ENCODE results near the gene MRPL21. TPM values are rescaled to one million over a fixed set of nuclear protein-coding genes. Genes with fewer than 3 reads are reported as not detected.

MRPL21 gene
- total RNA-seq, 2 experiments from 2014 or later, result 48.3 to 68.3 TPM

- Histone ChIP-seq H3K36me3 (ENCODE audit: insufficient read depth, low read length) (peaks cover 21% of the 10 kb centered on the region), H3K9me3 (ENCODE audit: low read length) (no peaks in the 10 kb centered on the region), H3K4me2 (ENCODE audit: low read length) (no peak overlapping the region), H3K4me3 (ENCODE audit: low read depth, low read length, poor library complexity, severe bottlenecking) (no peak overlapping the region), H3K4me1 (ENCODE audit: insufficient read depth, low read length, poor library complexity, severe bottlenecking) (no peaks in the 10 kb centered on the region), H2AFZ (ENCODE audit: low read length) (no peak overlapping the region), H3K9me2 (ENCODE audit: insufficient read depth, low read length) (no peaks in the 10 kb centered on the region), H3K79me2 (ENCODE audit: insufficient read depth, low read depth, low read length) (no peaks in the 10 kb centered on the region), H4K20me1 (ENCODE audit: insufficient read depth, low read length) (no peaks in the 10 kb centered on the region), H3K27ac (ENCODE audit: low read depth, low read length, poor library complexity, severe bottlenecking) (no peak overlapping the region)
- intact Hi-C loops (cut with micrococcal nuclease; ENCODE audit: unreplicated experiment), result no loop called here
- DNase-seq (ENCODE audit: low spot score), result no peak
- TF ChIP-seq EZH2phosphoT487 (IDR thresholded peaks at IDR 0.05; ENCODE audit: borderline replicate concordance, low read depth, low read length) (no peak), CTCF (conservative IDR thresholded peaks at IDR 0.05; ENCODE audit: low read length) (no peak)
- ChIA-PET CTCF (ENCODE audit: unreplicated experiment) (no interaction called here), POLR2A (no interaction called here)
- no TSS peak for BruUV-seq (replicated peaks)
Observed at GRCh38 chr11:68935516-68936357, 32.1 kb upstream of the MRPL21 start.

GRCh38 chr11:68935066-68935465 lies 31.4 kb upstream of the MRPL21 start:
- H3K27ac ChIP-seq (ENCODE audit: low read depth, low read length, poor library complexity, severe bottlenecking), result no peak overlapping the region
- no peak for TF ChIP-seq CTCF (conservative IDR thresholded peaks at IDR 0.05; ENCODE audit: low read length)
- TF ChIP-seq EZH2phosphoT487 (IDR thresholded peaks at IDR 0.05; ENCODE audit: borderline replicate concordance, low read depth, low read length), result no peak
- intact Hi-C loops (cut with micrococcal nuclease; ENCODE audit: unreplicated experiment), result no loop called here
- no peak overlapping the region for H2AFZ ChIP-seq (ENCODE audit: low read length)
- no peaks in the 10 kb centered on the region for H3K9me3 ChIP-seq (ENCODE audit: low read length)
- no peaks in the 10 kb centered on the region for H3K9me2 ChIP-seq (ENCODE audit: insufficient read depth, low read length)
- ChIA-PET POLR2A (no interaction called here), CTCF (ENCODE audit: unreplicated experiment) (no interaction called here)
- no peak overlapping the region for H3K4me2 ChIP-seq (ENCODE audit: low read length)
- no peaks in the 10 kb centered on the region for H4K20me1 ChIP-seq (ENCODE audit: insufficient read depth, low read length)
- no peak for DNase-seq (ENCODE audit: low spot score)
- BruUV-seq (replicated peaks), result no TSS peak
- no peaks in the 10 kb centered on the region for H3K4me1 ChIP-seq (ENCODE audit: insufficient read depth, low read length, poor library complexity, severe bottlenecking)
- peaks cover 28% of the 10 kb centered on the region for H3K36me3 ChIP-seq (ENCODE audit: insufficient read depth, low read length)
- no peaks in the 10 kb centered on the region for H3K79me2 ChIP-seq (ENCODE audit: insufficient read depth, low read depth, low read length)
- no peak overlapping the region for H3K4me3 ChIP-seq (ENCODE audit: low read depth, low read length, poor library complexity, severe bottlenecking)

- DNase-seq (ENCODE audit: low spot score), result no peak
- H3K9me3 ChIP-seq (ENCODE audit: low read length), result no peaks in the 10 kb centered on the region
- ChIA-PET POLR2A (interaction anchor here (0.6 kb wide), 1 partner anchor 13 kb away, joined by 3 read pairs; no protein-coding TSS in a partner anchor), CTCF (ENCODE audit: unreplicated experiment) (no interaction called here)
- intact Hi-C loops (cut with micrococcal nuclease; ENCODE audit: unreplicated experiment), result no loop called here
- H3K4me1 ChIP-seq (ENCODE audit: insufficient read depth, low read length, poor library complexity, severe bottlenecking), result no peaks in the 10 kb centered on the region
- TF ChIP-seq EZH2phosphoT487 (IDR thresholded peaks at IDR 0.05; ENCODE audit: borderline replicate concordance, low read depth, low read length) (no peak), CTCF (conservative IDR thresholded peaks at IDR 0.05; ENCODE audit: low read length) (no peak)
- no peaks in the 10 kb centered on the region for H3K9me2 ChIP-seq (ENCODE audit: insufficient read depth, low read length)
- no peak overlapping the region for H2AFZ ChIP-seq (ENCODE audit: low read length)
- BruUV-seq (replicated peaks), result no TSS peak
- no peaks in the 10 kb centered on the region for H4K20me1 ChIP-seq (ENCODE audit: insufficient read depth, low read length)
- peaks cover 32% of the 10 kb centered on the region for H3K36me3 ChIP-seq (ENCODE audit: insufficient read depth, low read length)
- H3K27ac ChIP-seq (ENCODE audit: low read depth, low read length, poor library complexity, severe bottlenecking), result no peak overlapping the region
- H3K4me2 ChIP-seq (ENCODE audit: low read length), result no peak overlapping the region
- H3K4me3 ChIP-seq (ENCODE audit: low read depth, low read length, poor library complexity, severe bottlenecking), result no peak overlapping the region
- no peaks in the 10 kb centered on the region for H3K79me2 ChIP-seq (ENCODE audit: insufficient read depth, low read depth, low read length)
Observed at GRCh38 chr11:68934666-68935065, 31.0 kb upstream of the MRPL21 start.
